GM21786 (cell line): ENCODE data around the gene RSU1.
"Not testable (repeated sequence)": the region's sequence is repeated elsewhere in the genome, so short reads cannot be mapped to it uniquely, and the experiment has no call there.

Experiments used
- ATAC-seq: cut with Tn5 transposase; IDR thresholded peaks from one replicate; pipeline ENCODE4 v1.9.1; 2021; ENCODE audit not compliant: unreplicated experiment

The RSU1 gene

GRCh38 chr10:16788125-16788524 is 29.1 kb downstream of the RSU1 start:
- ATAC-seq, result peak; percentile 27

GRCh38 chr10:16787361-16787791 is 29.8 kb downstream of the RSU1 start:
- ATAC-seq, result peak; percentile 90

GRCh38 chr10:16780338-16780880 is 36.8 kb downstream of the RSU1 start:
- no peak for ATAC-seq

- peak; percentile 71 for ATAC-seq
These were observed 37.8 kb downstream of the RSU1 start for GRCh38 chr10:16779384-16779915.

- no peak for ATAC-seq
These were observed 39.5 kb downstream of the RSU1 start for GRCh38 chr10:16777473-16778370.

- ATAC-seq, result no peak
These were observed 40.3 kb downstream of the RSU1 start for GRCh38 chr10:16776896-16777295.

- no peak for ATAC-seq
These were observed 43.9 kb downstream of the RSU1 start for GRCh38 chr10:16773334-16773733.

- peak; percentile 62 for ATAC-seq
These were observed 46.6 kb downstream of the RSU1 start for GRCh38 chr10:16770670-16771069.

- no peak for ATAC-seq
These were observed 47.1 kb downstream of the RSU1 start for GRCh38 chr10:16770141-16770540.

- ATAC-seq, result no peak
These were observed 47.9 kb downstream of the RSU1 start for GRCh38 chr10:16769331-16769730.

GRCh38 chr10:16768702-16769101 is 48.5 kb downstream of the RSU1 start:
- no peak for ATAC-seq

GRCh38 chr10:16765509-16766375 is 51.5 kb downstream of the RSU1 start:
- peak; percentile 78 for ATAC-seq

GRCh38 chr10:16761300-16761699 is 55.9 kb downstream of the RSU1 start:
- ATAC-seq, result no peak

GRCh38 chr10:16756561-16757221 is 60.5 kb downstream of the RSU1 start:
- ATAC-seq, result no peak

- no peak for ATAC-seq
These were observed 62.5 kb downstream of the RSU1 start for GRCh38 chr10:16754765-16755164.

GRCh38 chr10:16752849-16753248 is 64.4 kb downstream of the RSU1 start:
- not testable (repeated sequence) for ATAC-seq

- ATAC-seq, result no peak
These were observed 65.1 kb downstream of the RSU1 start for GRCh38 chr10:16752099-16752498.

- ATAC-seq, result no peak
These were observed 66.0 kb downstream of the RSU1 start for GRCh38 chr10:16751244-16751643.

GRCh38 chr10:16750461-16750860 is 66.8 kb downstream of the RSU1 start:
- no peak for ATAC-seq

GRCh38 chr10:16748749-16749148 is 68.5 kb downstream of the RSU1 start:
- ATAC-seq, result no peak

GRCh38 chr10:16746856-16747255 is 70.4 kb downstream of the RSU1 start:
- ATAC-seq, result no peak
